CD4-positive, alpha-beta T cell treated with Interleukin-4 for 4 hours (primary cell): Measurements from ENCODE around the gene CBFA2T3.

Experiments
- DNase-seq: peaks from one replicate; pipeline ENCODE4 v3.0.0-alpha.2; 2020

Gene CBFA2T3

GRCh38 chr16:88974916-88975215, 2.1 kb downstream of the CBFA2T3 start:
- DNase-seq: no peak

GRCh38 chr16:88974080-88974915, 2.7 kb downstream of the CBFA2T3 start:
- no peak for DNase-seq

- no peak for DNase-seq
Observed at GRCh38 chr16:88973415-88974050, 3.5 kb downstream of the CBFA2T3 start.

GRCh38 chr16:88973007-88973410, 4.0 kb downstream of the CBFA2T3 start:
- DNase-seq: no peak

GRCh38 chr16:88972349-88972748, 4.7 kb downstream of the CBFA2T3 start:
- no peak for DNase-seq

- peak; percentile 26 for DNase-seq
Observed at GRCh38 chr16:88971371-88972097, 5.5 kb downstream of the CBFA2T3 start.

GRCh38 chr16:88970539-88971065, 6.4 kb downstream of the CBFA2T3 start:
- DNase-seq: no peak

GRCh38 chr16:88970050-88970449, 7.0 kb downstream of the CBFA2T3 start:
- no peak for DNase-seq

GRCh38 chr16:88969361-88969831, 7.6 kb downstream of the CBFA2T3 start:
- no peak for DNase-seq

- no peak for DNase-seq
Observed at GRCh38 chr16:88968589-88969280, 8.3 kb downstream of the CBFA2T3 start.

- no peak for DNase-seq
Observed at GRCh38 chr16:88967830-88968588, 9.0 kb downstream of the CBFA2T3 start.

- no peak for DNase-seq
Observed at GRCh38 chr16:88966986-88967829, 9.8 kb downstream of the CBFA2T3 start.

- DNase-seq: no peak
Observed at GRCh38 chr16:88965826-88966480, 11.1 kb downstream of the CBFA2T3 start.

- no peak for DNase-seq
Observed at GRCh38 chr16:88965411-88965810, 11.6 kb downstream of the CBFA2T3 start.

- no peak for DNase-seq
Observed at GRCh38 chr16:88964636-88965035, 12.4 kb downstream of the CBFA2T3 start.

GRCh38 chr16:88963583-88963982, 13.4 kb downstream of the CBFA2T3 start:
- DNase-seq: no peak

GRCh38 chr16:88962478-88963152, 14.4 kb downstream of the CBFA2T3 start:
- no peak for DNase-seq

GRCh38 chr16:88961011-88961410, 16.0 kb downstream of the CBFA2T3 start:
- DNase-seq: no peak

GRCh38 chr16:88960516-88960915, 16.5 kb downstream of the CBFA2T3 start:
- no peak for DNase-seq

- no peak for DNase-seq
Observed at GRCh38 chr16:88959022-88959421, 18.0 kb downstream of the CBFA2T3 start.
